ENCODE data around the gene GFI1. TPM values are rescaled to one million over a fixed set of nuclear protein-coding genes. Genes with fewer than 3 reads are reported as not detected.

GFI1 gene
- total and polyA plus RNA-seq, 2 experiments from 2014 or later = 0.21 TPM; not detected in 1

- Histone ChIP-seq H3K4me3 (no peak overlapping the region), H3K4me1 (ENCODE audit: insufficient read depth) (peaks cover 20% of the 10 kb centered on the region; the same call in 1 of the 2 replicates), H3K4me2 (peak overlapping the region; percentile 55; the same call in 1 of the 2 replicates), H2AFZ (peak overlapping the region; percentile 94), H3K36me3 (ENCODE audit: insufficient read depth) (no peaks in the 10 kb centered on the region; the same call in none of the 2 replicates), H4K20me1 (replicated peaks; ENCODE audit: insufficient read depth) (no peaks in the 10 kb centered on the region; the same call in 1 of the 2 replicates), H3K27me3 (ENCODE audit: insufficient read depth) (peaks cover 76% of the 10 kb centered on the region), H3K27ac (ENCODE audit: low read depth) (no peak overlapping the region), H3F3A (replicated peaks; ENCODE audit: low read depth) (no peaks in the 10 kb centered on the region), H3K79me2 (replicated peaks; ENCODE audit: insufficient read depth) (no peaks in the 10 kb centered on the region), H3K9me2 (ENCODE audit: insufficient read depth) (no peaks in the 10 kb centered on the region; the same call in 1 of the 2 replicates)
- Mint-ChIP-seq H3K4me1 (peaks cover 44% of the 10 kb centered on the region), H3K4me3 (no peak overlapping the region), H3K27ac (no peak overlapping the region), H3K36me3 (ENCODE audit: low read depth) (peaks cover 9% of the 10 kb centered on the region), H3K27me3 (ENCODE audit: insufficient read depth, low read depth, poor library complexity) (peaks cover 56% of the 10 kb centered on the region), H3K9me3 (peaks cover 15% of the 10 kb centered on the region)
- peak; percentile 37 for DNase-seq (ENCODE audit: low spot score)
- TF ChIP-seq ZNF331 (CRISPR knock-in tag; IDR thresholded peaks at IDR 0.05; ENCODE audit: low read depth) = no peak
- TF ChIP-seq JUNB (IDR thresholded peaks at IDR 0.05; ENCODE audit: unreplicated experiment) = no peak
- no peak for TF ChIP-seq CREB1 (CRISPR knock-in tag; IDR thresholded peaks at IDR 0.05; ENCODE audit: low read depth)
- TF ChIP-seq CTCF (conservative IDR thresholded peaks at IDR 0.05; ENCODE audit: low read depth in 2 of 2) = no peak
- no peak for TF ChIP-seq REST (IDR thresholded peaks at IDR 0.05; ENCODE audit: unreplicated experiment)
- TF ChIP-seq ETS1 (IDR thresholded peaks at IDR 0.05) = no peak
- no peak for TF ChIP-seq EZH2 (IDR thresholded peaks at IDR 0.05; ENCODE audit: low read depth, unreplicated experiment)
- TF ChIP-seq ZNF114 (CRISPR knock-in tag; IDR thresholded peaks at IDR 0.05) = no peak
- TF ChIP-seq EZH2phosphoT487 (IDR thresholded peaks at IDR 0.05; ENCODE audit: unreplicated experiment) = no peak
- no peak for TF ChIP-seq POLR2AphosphoS5 (IDR thresholded peaks at IDR 0.05; ENCODE audit: low read depth)
- no peak for TF ChIP-seq ZNF462 (CRISPR knock-in tag; IDR thresholded peaks at IDR 0.05)
- no peak for TF ChIP-seq STAT1 (IDR thresholded peaks at IDR 0.05; ENCODE audit: unreplicated experiment)
- no peak for TF ChIP-seq NANOG (IDR thresholded peaks at IDR 0.05; ENCODE audit: borderline replicate concordance)
- no peak for ATAC-seq
Observed at GRCh38 chr1:92476071-92476631, 10.6 kb downstream of the GFI1 start.
